HG02885 (cell line): ENCODE data around the gene PTER.
A peak's percentile ranks its signal among the peaks of the same experiment; 100 is the strongest.

ENCODE experiments used
- ATAC-seq: cut with Tn5 transposase; IDR thresholded peaks from one replicate; pipeline ENCODE4 v1.9.1; 2021; ENCODE audit warnings: mild to moderate bottlenecking; ENCODE audit not compliant: unreplicated experiment, poor library complexity

Gene PTER

DNA sequence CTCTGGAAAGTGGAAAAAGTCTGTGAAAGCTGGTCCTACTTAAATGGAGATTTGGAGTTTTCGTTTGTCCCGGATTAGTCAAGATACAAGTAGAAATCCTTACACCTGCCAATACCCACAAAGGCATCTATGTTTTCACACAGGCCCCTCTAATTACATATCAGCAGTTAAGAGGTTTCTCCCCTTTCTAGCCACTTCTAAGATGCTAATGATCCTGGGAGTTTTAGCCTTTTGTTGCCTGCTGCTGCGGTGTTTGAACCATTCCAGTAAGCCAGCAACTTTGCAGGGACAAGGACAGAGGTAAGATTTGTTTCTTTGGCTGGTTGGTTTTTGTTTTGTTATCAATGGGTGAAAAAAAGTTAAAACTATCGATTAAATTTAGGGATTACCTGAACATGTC lies 90.6 kb downstream of the PTER start:
- ATAC-seq = no peak

- no peak for ATAC-seq
Measured at GRCh38 chr10:16529853-16530252, 93.0 kb downstream of the PTER start.

- no peak for ATAC-seq
Measured at GRCh38 chr10:16536155-16536554, 99.3 kb downstream of the PTER start.

GRCh38 chr10:16544099-16544498 lies 107.3 kb downstream of the PTER start:
- ATAC-seq = no peak

GRCh38 chr10:16544591-16544990 lies 107.8 kb downstream of the PTER start:
- ATAC-seq = no peak

GRCh38 chr10:16545116-16545736 lies 108.4 kb downstream of the PTER start:
- peak; percentile 91 for ATAC-seq

DNA sequence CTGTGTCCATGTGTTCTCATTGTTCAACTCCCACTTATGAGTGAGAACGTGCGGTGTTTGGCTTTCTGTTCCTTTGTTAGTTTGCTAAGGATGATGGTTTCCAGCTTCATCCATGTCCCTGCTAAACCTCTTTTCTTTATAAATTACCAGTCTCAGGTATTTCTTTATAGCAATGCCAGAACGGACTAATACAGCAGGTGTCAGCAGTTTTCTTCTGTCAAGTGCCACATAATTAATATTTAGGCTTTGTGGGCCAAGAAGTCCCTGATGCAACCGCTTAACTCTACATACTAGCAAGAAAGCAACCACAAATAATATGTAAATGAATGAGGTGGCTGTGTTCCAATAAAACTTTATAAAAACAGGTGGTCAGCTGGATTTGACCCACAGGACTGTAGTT lies 111.2 kb downstream of the PTER start:
- ATAC-seq = no peak

DNA sequence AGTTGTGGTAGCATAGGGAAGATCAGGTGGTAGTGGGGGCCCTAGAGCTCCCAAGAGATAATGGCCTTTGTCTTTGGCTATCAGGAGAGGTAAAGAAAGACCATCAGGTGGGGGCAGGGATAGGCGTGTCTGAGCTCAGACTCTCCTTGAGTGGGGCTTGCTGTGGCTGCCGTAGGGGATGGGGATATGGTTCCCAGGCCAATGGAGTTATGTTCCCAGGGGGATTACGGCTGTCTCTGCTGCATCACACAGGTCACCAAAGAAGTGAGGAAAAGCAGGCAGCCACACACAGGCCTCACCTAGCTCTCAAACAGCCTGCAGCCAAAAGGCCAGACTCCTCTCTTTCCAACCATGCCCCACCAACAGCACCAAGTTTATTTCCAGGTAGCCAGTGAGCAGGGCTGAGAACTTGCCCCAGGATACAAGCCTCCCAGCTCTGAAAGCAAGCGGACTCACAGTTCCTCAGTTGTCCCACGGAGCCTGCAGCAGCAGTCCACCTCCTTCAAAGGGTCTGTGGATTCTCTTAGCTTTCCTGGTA lies 122.5 kb downstream of the PTER start:
- ATAC-seq = no peak

- ATAC-seq = no peak
Measured at GRCh38 chr10:16562891-16563290, 126.1 kb downstream of the PTER start.
